ENCODE measurements around the gene BDP1.
"Not testable (repeated sequence)": the region's sequence is repeated elsewhere in the genome, so short reads cannot be mapped to it uniquely, and the experiment has no call there.

Gene BDP1

DNA sequence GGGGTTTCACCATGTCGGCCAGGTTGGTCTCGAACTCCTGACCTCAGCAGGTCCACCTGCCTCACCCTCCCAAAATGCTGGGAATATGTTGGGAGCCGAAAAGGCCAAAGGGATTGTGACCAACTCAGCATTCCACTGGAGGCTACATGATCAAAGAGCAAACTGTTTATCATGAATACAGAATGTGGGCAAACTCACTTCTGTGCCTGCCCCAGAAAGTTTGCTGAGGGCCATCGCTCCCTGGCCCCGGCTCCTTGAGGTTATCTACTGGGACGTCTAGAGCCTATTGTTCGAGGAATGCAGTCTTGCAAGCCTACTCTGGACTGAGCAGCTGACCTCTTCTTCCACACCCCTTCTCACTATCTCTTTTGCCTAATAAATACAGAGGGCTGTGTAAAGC lies 116.4 kb downstream of the BDP1 start:
- not testable (repeated sequence) for DNase-seq

GRCh38 chr5:71573591-71573990 lies 118.1 kb downstream of the BDP1 start:
- DNase-seq = no peak

DNA sequence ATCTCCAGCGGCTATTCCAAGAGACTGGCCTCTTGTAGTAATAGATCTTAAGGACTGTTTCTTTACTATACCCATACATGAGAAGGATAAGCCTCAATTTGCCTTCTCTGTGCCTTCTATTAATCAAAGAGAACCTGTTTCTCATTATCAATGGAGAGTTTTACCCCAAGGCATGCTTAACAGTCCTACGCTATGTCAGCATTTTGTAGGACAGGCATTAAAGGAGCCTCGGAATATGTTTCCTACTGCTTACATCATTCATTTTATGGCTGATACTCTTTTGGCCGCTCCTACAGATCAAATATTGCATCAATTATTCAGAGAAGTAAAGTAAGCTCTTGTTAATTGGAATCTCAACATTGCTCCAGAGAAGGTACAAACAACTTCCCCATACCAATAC lies 120.1 kb downstream of the BDP1 start:
- DNase-seq = not testable (repeated sequence)

DNA sequence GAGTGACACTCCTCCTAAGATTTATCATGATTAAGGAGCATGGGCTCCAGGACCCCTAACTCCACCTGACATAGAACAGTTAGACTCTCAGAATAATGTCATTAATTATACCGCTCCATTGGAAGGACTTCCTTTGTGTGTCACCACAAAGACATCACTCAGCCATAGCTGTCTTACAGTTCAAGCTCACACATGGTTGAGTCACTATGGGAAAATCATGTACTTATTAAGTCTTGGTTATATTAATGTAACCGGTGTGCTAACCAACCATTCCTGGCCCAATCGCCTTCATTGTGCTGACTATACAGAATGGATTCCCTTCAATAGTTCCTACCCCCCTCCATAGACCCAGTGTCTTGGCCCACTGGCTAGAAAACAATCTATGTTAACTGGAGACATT lies 120.8 kb downstream of the BDP1 start:
- no peak for DNase-seq

DNA sequence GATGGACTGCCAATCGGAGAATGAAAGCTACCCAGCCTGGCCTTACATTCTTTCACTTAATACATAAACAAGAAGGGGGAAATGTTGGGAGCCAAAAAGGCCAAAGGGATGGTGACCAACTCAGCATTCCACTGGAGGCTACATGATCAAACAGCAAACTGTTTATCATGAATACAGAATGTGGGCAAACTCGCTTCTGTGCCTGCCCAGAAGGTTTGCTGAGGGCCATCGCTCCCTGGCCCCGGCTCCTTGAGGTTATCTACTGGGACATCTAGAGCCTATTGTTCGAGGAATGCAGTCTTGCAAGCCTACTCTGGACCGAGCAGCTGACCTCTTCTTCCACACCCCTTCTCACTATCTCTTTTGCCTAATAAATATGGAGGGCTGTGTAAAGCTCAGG lies 122.4 kb downstream of the BDP1 start:
- not testable (repeated sequence) for DNase-seq

DNA sequence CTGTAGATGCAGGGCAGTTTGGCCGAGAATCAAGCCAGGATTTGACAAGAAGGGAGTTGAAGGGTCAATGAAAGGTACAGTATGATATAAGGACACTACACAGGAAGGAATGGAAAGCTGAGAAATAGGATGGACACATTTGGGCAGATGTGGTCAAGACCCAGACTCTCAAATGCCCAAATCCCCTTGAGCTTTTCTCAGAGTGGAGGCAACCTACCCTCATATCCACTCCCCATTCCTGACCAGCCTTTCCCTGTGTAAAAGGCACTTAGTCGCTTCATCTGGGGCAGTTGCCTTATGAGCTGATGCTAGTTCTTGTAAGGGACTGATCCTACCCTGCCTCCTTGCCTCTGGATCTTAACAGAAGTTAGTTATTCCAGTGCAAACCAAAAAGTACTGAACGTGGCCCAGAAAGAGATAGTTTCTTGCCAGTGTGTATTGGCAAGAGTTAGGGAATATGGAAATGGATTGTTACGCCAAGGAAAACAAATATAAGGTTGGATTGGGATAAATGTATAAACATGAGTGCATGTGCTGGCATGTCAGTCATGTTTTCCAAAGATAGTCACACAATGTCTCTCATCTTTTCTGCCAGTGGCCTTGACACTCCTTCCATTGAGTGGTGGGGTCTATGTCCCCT lies 127.6 kb downstream of the BDP1 start:
- no peak for DNase-seq

DNA sequence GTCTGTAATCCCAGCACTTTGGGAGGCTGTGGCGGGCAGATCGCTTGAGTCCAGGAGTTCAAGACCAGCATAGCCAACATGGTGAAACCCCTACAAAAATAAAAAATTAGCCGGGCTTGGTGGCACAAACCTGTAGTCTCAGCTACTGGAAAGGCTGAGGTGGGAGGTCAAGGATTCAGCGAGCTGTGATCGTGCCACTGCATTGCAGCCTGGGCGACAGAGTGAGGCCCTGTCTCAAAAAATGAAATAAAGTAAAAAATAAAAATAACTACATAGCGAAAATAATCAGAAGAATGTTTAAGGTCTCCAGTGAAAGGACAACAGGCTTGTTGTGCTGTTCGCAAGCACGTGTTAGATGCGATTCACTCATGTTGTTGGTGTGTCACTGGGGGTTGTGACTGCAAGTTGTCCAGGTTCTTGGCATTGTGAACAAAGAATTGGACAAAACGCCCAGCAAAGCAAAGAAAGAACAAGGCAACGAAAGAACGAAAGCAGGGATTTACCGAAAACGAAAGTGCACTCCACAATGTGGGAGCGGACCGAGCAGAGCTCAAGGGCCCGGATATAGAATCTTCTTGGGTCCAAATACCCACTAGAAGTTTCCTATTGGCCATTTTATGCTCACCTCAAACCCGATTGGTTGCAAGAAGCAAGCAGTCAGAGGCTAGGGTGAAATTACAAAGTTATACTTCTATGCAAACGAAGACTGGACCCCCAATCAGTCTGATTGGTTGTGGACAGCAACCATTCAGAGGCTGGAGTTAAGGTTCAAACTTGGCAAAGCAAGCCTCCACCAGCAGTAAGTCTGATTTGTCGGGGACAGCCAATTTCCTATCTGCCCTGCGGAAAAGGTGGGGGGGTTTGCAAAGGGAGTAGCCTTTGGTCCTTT lies 130.8 kb downstream of the BDP1 start:
- DNase-seq = no peak

DNA sequence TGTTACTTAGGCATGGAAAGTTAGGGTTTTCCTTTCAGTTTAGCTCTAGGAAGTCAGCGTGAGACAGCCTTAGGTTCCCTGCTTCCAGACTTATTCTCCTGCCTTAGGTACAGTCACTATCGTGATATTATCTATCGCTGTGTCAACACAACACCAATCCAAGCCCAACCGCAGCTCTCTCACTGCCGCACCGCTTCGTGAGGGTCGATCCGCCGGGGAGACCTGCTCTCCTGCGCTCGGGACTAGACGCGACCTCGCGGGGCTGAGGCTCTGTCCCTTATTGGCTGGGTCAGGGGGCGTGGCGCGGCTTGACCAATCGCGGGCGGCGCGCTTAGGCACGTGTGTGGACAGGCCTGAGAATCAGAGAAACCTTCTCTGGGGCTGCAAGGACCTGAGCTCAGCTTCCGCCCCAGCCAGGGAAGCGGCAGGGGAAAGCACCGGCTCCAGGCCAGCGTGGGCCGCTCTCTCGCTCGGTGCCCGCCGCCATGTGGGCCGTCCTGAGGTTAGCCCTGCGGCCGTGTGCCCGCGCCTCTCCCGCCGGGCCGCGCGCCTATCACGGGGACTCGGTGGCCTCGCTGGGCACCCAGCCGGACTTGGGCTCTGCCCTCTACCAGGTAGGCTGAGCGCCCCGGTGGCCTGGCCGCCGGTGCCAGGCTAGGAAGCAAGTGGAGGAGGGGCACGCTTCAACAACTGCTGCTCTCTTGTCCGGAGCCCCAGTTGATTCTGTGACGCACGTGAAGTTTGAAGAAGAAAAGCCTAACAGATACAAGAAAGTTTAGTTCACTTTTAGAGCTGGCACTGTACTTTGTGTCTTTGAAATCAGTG lies 131.7 kb downstream of the BDP1 start, which contains the start of gene MCCC2:
TSS of gene MCCC2 (plus strand) at position 400 of the 825 bp plus-strand sequence. CDS start at position 486, 86 bp downstream.
- DNase-seq = peak; percentile 84

- no peak for DNase-seq
Observed at GRCh38 chr5:71587766-71588532, 132.5 kb downstream of the BDP1 start.

GRCh38 chr5:71588533-71588885 lies 133.1 kb downstream of the BDP1 start:
- DNase-seq = no peak

DNA sequence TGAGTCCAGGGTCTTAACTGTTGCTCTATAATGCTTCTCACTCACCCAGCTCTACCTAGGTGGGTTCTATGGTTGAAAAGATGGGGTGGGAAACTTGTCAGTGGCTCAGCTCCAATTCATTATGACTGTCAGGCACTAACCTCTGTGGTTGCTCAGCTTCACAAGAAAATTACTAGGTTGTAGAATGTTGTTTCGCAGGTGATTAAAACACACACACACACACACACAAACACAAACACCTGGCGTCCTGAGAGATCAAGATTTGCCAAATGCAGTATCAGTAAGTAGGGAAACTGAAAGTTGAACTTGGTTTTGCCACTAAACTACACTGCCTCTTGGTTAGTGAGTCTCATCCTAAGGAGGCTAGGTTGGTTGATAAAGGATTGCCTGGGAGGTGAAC lies 134.5 kb downstream of the BDP1 start:
- no peak for DNase-seq

DNA sequence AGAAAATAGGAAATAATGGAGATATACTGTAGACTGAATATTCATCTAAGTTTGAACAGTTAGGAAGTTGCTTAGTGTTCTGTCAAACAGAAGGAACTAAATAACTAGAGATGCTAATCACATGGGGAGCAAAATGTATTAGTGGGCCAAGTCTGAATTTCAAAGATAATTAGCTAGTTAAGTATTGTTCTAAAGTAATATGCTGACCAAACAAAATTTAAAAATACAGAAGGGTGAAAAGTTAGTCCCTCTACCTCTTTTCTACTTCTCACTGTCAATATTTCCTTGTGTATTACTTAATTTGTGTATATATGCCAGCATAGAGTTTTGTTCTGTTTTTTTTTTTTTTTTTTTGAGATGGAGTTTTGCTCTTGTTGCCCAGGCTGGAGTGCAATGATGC lies 135.6 kb downstream of the BDP1 start:
- no peak for DNase-seq

- DNase-seq = no peak
Observed at GRCh38 chr5:71596169-71596568, 140.7 kb downstream of the BDP1 start.

DNA sequence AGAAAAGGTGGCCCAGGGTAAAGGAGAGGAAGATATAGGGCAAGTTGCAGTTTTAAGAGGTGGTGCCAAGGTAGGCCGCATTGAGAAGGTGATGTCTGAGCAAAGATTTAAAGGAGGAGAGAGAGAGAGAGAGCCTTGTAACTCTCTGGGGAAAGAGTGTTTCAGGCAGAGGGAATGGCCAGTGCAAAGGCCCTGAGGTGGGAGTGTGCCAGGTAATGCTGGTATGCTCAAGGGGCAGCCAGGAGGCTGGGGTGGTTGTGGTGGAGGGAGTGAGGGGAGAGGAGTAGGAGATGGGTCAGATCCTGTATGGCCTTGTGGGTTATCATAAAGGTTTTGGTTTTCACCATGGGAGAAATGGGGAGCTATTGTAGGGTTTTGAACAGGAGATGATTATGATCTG lies 141.6 kb downstream of the BDP1 start:
- DNase-seq = no peak

- DNase-seq = no peak
Observed at GRCh38 chr5:71600783-71601182, 145.3 kb downstream of the BDP1 start.

GRCh38 chr5:71601222-71602026 lies 146.0 kb downstream of the BDP1 start:
- DNase-seq = no peak

DNA sequence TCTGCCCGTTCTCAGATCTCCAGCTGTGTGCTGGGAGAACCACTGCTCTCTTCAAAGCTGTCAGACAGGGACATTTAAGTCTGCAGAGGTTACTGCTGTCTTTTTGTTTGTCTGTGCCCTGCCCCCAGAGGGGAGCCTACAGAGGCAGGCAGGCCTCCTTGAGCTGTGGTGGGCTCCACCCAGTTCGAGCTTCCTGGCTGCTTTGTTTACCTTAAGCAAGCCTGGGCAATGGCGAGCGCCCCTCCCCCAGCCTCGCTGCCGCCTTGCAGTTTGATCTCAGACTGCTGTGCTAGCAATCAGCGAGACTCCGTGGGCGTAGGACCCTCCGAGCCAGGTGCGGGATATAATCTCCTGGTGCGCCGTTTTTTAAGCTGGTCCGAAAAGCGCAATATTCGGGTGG lies 154.5 kb downstream of the BDP1 start:
- DNase-seq = not testable (repeated sequence)

DNA sequence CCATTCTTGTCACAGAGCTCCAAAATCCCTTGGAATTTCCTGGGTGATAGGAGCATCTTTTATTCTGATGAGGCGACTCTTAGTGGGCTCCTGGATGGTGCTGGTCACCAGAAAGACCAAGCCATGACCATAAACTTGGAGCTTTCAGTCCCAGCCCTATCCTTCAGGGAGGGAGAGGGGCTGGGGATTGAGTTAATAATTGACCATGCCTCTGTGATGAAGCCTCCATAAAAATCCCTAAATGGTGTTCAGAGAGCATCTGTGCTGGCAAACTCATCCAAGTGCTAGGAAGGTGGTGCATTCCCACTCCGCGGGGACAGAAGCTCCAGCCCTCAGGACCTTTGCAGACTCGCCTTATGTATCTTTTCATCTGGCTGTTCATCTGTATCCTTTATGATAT lies 160.4 kb downstream of the BDP1 start:
- DNase-seq = no peak

All from NCI-H1694 (cell line).